ENCODE measurements around the gene LRRK1.

LRRK1 gene

DNA sequence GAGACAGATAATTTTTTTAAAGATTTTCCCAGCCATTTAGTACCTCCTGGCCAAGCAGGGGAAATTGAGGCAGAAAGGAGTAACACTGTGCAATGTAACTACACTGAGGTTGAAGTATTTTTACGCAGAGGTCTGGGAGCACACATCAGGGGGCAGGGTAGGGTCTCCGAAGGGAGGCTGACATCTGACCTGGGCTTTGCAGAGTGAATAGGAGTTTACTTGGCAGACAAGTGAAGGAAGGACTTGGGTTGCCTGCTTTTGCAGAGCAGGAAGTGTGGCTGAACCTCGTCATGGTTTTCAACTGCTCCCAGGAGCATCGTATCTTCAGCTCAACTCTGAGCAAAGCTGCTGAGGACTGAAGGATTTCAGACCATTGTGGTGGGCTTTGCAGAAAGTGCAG lies 66.2 kb downstream of the LRRK1 start:
- DNase-seq, result no peak

DNA sequence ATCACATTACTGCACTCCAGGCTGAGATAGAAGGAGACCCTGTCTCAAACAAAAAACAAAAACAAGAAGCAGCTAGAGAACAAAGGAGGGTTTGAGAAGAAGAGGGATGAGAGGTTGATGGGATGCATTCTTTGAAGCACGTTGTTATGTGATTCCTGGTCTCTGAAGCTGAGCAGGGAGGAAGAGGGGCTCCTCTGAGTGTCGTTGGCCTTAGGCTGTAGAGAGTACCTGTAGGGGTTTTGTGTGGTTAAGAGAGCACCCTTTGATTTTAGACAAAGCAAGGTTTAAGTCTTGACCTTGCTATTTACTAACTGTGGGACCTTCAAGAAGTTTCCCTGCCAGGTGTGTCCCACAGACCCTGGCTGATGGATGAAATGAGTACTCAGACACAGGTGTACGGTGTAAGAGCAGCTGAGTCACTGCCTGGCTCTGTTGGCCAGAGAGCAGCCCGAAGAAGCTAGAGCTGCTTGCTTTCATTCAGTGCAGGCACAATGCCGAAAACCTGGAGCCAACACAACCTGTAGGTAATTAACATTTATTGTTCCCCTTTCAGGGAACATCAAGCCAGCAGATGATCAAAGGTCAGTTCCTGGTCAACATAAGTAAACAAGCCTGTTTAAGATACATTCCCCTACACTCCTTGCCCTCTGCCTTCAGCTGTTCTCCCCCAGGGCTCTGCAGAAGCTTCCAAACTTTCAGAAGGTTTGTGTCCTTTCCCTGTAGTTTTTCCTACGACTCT lies 67.2 kb downstream of the LRRK1 start:
- no peak for DNase-seq

DNA sequence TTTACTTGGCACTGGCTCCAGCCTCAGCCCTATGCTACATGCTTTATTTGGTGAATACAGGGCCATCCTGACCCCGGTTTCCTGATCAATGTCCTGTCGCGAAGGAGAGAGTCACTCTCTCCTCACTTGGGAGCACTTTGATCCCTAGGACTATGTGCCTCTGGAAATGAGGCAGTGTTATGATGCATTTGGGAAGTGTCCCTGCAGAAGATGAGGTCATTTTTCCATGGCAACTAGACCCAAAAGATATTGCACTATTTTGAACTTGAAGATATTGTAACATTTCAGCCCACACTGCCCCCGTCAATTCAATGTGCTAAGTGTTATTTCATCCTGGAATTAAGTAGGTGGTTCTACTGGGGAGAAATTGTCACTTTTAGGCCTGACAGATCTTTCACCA lies 68.0 kb downstream of the LRRK1 start:
- no peak for DNase-seq

DNA sequence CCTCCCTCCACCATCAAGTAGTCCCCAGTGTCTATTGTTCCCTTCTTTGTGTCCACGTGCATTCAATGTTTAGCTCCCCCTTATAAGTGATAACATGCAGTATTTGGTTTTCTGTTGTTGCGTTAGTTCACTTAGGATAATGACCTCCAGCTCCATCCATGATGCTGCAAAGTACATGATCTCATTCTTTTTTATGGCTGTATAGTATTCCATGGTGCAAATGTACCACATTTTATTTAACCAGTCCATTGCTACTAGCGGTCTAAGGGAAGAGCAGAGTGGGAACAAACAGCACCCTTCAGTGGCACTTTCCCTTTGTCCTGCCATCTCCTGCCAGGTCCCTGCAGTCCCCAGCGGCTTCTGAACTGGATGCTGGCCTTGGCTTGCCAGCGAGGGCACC lies 69.1 kb downstream of the LRRK1 start:
- DNase-seq, result no peak

DNA sequence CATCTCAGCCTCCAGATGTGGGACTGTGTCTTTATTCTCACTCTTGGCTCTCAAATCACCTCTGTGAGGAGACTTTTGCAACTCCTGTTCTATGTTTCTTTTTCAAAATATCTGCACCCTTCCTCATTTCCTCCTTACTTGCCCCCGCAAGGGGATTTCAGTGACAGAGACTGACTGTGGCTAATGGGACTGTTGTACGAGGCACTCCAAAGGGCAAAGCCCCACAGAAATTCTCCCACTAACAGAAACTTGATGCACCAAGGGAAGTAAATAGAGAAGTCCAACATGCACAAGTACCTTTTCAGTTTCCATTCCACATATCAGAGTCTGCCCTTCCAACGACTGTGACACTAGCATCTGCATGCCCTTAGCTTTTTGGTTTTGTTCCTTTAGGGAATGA lies 69.7 kb downstream of the LRRK1 start:
- no peak for DNase-seq

DNA sequence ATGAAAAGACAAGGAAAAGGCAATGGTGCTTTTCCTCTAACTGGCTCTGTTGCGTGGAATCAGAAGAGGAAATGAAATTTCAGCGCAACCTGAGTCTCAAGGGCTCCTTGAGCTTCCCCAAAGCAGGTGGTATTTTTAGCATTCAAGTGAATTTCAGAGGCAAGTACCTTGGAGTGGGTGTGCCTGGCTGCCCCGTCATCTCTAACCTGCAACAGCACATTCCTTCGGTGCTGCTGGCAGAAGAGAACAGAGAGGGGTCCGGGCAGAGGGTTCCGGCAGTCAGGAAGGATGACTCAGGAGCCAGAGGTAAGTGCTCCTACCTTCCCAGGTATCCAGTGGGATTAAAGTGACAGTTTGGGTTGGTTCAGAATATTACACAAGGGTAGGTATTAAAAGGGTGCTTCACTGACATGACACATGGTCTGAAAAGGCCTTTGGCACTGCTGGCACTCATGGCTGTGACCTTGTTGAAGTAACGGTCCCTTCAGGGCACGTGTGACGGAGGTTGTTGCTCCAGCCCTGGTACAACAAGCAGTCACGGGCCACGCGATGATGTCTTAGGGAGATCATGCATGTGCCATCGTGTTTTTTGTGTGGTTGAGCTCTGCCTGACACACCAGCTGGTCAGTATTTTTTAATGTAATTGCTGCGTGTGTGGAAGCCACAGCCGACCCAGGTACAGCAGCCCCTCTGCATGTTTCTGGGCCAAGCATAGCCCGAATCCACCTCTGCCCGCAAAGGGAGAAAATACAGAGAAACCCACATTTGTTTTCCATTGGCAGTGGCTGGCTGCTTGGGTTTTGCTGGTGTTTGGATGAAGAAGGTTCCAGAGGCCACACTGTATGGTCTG lies 75.7 kb downstream of the LRRK1 start:
- no peak for DNase-seq

DNA sequence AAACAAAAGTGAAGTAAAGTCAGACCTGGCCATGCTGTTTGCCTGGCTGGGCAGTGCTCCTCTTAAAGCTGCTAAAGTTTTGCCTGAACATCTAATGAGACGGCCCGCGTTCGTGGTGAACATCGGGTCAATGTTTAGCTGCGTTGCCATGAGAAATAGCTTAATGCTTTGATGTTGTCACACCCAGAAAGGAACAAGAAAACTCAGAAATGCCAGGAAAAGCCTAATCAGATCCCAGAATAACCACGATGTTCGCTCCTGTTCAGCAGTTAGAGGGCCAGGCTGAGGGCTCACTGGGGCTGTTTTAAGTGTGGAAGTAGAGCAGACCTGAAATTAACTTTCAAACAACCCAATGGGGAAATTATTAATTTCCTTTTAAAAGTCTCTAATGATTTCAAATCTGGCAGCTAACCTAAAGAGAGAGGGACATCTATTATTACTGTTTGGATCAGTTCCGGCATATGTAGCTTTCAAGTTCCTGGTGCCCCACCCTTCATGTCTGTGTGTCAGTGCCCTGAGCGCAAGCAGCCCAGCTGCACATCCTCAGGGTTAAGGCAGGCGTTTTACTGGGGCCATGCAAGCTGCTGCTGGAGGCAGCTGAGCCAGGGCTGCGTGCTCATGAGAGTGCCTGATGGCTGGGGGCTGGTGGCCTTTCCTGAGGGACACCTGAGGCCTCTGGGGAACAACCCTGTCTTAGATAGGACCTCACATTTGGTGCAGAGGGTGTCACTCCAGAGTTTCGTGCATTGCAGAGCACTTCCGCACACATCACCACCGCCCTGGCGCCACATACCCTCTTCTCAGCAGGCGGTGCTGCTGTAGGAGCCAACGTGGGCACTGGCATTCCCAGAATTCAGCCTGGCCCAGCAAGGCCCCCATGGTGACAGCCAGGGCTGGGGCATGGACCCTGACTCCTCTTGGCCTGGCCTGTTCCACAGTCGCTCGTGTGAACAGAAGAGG lies 76.6 kb downstream of the LRRK1 start:
- DNase-seq, result no peak

DNA sequence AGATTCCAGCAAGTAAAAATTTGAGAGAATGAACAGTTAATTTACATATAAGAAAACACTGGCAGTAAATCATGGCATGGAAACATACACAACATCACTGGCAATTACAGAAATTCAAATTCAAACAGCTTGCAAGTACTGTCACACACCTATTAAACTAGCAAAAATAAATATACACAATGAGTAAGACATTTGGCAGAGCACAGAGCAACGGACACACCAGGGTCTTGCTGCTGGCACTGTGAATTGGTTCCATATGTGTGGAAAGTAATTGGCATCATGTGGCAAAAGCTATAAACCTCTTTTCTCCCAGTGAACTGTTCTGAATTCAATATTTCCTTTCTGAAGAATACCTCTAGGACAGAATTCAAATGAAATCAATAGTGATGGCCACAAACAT lies 78.3 kb downstream of the LRRK1 start:
- no peak for DNase-seq

DNA sequence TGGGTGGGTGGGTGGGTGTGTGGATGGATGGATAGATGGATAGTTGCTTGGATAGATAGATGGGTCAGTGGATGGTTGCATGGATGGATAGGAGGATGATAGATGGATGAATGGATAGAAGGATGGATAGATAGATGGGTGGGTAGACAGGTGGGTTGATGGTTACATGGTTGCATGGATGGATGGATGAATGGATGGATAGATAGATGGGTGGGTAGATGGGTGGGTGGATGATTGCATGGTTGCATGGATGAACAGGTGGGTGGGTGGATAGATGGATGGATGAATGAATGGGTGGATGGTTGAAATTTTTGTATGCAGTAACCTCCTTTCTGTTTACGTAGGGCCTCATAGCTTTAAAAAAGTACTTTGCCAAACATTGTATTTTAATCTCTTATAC lies 79.5 kb downstream of the LRRK1 start:
- no peak for DNase-seq

DNA sequence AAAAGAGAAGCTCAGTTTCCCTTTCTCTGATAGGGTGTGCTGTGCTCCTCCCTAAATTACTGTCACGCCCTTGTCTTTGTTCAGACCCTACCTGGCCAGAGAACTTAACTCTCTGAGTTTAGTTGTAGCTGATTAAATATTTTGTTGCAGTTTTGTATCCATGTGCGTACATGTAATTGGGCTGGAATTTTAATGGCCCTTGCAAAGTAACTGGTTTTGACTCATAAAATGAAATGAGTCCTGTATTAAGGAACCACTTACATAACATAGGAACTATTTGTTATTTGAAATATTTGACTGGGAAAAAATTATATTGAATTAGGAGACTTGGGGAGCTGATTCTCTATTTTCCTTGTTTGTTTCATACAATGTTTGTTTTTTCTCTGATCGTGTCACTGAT lies 80.2 kb downstream of the LRRK1 start:
- no peak for DNase-seq

DNA sequence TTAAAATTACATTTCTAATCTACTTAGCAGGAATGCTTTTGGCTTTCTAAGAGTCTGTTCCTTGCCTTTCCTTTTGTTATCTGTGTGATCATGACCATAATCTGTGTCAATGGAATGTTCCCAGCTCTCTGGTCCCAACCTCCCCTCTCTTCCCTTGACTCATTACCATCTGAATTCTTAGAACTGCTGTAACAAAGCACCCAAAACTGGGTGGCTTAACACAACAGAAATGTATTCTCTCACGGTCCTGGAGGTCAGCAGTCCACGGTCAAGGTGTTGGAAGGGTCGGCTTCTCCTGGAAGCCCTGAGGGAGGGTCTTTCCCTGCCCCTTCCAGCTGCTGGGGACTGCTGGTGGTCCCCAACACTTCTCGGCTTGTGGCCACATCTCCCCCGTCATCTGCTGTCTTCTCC lies 81.1 kb downstream of the LRRK1 start:
- no peak for DNase-seq

DNA sequence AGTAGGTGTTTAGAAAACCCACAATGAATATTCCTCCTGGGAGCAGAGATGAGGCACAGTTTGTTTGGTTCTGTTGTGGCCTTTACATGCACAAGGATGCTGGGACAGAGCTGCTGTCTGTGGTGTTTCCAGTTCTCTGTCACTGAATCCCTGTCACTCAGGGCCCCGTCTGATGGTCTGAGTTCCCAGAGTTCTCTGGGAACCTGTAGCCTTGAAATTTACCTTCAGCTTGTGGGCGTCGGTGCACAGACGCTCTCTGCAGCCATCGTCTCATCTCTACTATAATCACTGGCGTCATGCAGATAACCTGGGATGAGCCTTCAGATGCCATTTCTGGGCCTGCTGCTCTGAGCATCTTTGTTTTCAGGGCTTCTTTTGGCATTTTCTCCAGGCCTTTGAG lies 81.9 kb downstream of the LRRK1 start:
- DNase-seq, result no peak

DNA sequence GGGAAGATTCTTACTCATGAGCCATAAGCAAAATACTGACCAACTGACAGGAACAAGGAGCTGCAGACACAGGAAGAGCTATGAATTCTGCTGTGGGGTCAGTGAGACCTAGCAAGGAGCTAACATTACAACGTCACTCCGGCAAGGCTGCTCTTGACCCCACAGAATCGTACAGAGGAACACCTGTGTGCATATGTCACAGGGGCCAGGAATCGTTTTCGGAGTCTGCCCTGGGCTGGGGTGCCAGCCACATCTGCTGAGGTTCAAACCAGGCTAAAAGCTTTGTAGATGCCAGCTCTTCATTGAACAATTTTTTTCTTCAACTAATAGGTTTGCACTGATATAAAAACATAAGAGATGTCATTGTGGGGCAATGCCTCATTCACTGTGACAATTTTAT lies 82.6 kb downstream of the LRRK1 start:
- no peak for DNase-seq

DNA sequence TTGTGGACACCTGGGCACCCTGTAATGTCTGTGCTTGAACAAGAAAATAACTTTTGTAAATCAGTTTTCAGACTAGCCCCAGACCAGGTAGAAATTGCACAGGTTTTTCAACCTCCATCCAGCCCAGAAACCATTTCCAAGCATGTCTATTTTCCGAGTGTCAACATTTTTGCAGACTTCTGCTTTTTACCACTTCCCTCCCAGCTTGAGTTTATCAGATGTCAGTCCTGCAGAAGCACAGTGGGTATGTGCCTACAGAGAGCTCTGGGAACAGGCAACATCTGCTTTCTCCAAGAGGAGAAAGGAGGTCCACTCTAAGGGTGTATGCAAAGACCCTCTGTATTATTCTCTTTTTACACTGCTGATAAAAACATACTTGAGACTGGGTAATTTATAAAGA lies 83.9 kb downstream of the LRRK1 start:
- DNase-seq, result no peak

DNA sequence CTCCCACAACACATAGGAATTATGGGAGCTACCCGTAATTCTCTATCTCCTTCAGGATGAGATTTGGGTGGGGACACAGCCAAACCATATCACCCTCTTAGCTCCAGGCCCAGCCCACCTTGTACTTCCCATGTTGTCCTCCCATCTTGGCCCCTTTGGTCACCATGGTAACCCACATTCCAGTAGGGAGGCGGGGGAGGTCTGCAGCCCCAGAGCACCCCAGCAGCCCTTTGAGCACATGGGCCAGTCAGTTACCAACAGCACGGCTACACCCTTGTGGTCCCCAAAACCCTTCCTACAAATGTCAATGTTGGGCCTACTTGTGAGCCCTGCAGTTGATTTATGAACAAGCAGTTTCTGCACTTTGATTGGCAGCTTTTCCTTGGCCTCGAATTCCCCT lies 84.5 kb downstream of the LRRK1 start:
- no peak for DNase-seq

DNA sequence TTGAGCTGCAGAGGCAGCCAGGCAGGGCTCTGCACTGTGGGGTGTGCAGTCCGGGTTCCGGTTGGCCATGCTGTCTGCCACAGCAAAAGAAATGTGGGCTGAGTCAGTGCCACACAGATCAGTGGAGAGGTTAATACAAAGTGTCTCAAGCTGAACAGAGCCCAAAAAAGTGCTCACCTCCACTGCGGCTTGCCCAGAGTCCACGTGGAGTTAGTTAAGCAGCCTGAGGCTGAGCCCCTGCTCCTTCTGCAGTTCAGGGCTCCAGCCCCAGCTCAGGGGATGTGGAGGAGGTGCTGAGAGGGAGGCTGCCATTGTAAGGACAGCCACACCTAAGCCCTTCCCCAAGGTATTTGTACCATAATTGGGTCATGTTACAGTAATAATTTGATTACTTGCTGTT lies 85.3 kb downstream of the LRRK1 start:
- no peak for DNase-seq

DNA sequence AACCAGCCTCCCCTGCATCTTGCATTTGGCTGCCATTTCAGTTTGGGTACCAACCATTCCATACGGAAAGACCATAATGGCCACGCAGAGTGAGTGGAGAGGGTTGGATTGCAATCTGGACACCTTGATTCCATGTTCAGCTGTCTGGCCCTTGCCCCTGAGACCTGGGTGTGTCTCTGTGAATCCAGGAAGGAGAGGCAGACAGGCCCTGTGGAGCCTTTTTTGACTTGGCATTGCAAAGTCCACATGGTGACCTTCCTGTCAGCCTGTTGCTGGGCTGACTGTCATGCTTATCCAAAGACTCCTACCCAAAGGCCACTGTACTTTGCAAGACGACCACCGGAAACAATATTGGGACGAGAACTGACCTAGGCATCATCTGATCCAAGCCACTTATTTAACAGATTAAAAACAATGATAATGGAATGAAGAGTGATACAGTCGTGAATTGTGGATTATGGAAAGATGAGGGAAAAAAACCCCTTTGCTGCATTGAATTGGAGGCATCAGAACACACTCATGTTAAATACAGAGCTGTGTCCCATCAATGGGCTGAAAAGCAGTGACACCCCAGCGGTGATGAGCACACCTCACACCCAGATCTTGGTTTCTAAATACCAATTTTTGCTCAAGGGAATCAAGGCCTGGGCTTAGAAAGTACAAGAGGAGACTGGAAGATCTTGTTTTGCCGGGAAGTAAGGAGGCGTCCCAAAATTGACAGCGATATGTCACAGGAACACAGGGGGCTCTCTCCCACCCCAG lies 86.0 kb downstream of the LRRK1 start:
- DNase-seq, result no peak

DNA sequence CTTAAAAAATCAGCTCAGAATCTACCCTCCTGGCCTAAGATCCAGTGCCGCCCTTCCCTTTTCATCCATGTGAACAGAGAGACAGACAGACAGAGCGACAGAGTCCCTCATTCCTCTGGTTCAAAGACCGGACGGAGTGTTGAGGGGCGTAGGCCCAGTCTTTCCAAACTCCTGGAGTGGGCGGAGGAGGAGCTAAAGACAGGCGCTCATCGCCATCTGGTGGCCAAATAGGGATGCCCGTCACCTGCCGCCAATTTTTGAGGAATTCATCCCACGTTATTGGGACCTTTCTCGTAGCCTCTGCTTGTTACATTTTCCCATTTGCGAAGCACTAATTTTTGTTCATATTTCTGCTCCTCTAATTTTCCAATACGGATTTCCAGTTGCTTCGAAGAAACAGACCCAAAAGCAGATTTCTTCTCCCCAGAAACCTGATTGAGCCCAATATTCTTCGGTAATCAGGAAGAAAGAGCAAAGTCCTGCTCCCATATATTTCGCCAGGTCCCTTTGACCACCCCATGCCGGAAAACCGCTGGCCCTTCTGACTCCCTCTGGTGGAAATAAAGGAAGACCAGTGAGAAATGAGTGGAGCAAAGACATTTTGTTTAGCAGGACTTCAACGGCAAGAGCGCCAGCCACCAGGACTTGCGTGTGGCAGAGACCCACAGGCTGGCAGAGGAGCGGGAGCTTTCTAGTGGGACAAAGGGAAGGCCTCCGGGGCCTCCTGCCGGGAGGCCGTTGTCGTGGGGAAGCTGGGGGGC lies 88.0 kb downstream of the LRRK1 start:
- DNase-seq, result peak; percentile 89

DNA sequence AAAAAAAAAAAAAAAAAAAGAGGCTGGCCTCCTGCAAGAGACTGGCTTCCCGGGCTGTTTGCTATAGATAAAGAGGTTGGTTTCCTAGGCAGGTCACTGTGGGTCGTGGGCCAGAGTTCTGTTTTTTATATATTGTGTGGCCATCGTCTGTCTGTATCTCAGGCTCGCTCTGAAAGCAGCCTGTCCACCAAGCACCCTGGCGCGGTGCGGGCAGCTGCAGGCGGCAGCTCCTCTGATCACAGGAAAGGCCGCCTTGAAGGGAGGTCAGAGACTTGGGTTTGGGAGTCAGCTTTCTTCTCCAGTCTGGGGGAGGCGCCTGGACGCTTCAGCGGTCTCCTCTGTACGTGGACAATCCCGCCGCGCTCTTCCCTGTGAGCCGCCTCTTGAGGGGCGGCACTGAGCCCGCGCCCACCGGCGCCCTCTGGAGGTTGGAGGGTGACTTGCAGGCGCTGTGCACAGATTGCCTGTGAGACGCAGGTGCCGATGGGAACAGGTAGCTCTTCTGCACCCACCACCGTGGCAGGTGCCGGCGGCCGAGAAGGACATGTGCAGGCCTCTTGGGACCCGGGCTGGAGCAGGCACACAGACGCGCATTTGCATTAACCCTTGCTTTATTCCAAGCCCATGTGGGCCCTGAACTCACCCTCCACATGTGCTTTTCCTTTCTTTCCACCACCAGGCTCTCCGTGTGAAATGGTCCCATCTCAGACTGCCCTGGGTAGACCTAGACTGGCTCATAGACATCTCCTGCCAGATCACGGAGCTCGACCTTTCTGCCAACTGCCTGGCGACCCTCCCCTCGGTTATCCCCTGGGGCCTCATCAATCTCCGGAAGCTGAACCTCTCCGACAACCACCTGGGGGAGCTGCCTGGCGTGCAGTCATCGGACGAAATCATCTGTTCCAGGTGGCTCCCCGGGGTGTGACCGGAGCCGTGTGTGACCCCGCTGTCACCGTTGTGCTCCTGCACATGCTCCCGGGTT lies 89.3 kb downstream of the LRRK1 start:
- peak; percentile 95 for DNase-seq

DNA sequence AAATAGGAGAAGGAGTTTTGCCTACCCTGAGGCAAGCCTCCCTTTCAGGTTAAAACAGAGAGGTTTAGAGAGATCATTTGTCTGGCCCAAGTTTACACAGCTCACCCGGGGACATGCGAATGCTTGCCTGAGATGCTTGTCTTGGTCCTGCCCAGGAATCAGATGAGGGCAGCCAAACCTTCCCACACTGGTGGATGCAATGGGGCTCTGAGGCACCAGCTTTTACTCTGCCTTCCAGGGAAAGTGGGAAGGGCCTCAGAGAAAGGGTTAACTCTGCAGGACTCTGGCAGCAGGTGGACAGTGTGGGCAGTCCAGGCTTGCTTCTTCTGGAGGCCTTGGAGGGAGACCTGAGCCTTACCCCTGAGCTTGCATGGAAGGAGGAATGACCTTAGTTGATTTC lies 90.0 kb downstream of the LRRK1 start:
- DNase-seq, result no peak

DNA sequence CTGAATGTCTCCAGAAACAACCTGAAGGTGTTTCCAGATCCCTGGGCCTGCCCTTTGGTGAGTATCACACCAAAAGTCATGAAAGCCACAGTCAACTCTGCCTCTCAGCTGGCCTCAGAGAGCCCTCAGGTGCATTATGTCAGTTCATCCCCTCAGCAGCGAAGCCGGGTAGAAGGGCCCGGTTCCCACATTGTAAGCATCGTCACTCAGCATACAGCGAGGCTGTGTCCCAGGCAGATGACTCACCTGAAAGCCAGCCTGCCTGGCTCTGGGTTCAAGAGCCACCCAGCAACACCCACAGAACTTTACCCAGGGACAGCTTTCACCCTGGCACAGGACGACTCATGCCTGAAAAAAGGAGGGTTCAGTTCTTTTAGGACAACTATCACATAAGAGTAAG lies 91.6 kb downstream of the LRRK1 start:
- DNase-seq, result no peak

Data from NCI-H1105 (cell line).